Left hindlimb (tissue), 1 donor: ENCODE data around the gene BTBD2.

ENCODE experiments used
- DNase-seq: peaks from one replicate; pipeline ENCODE4 v3.0.0-alpha.2; 2018

BTBD2 gene

GRCh38 chr19:1936916-1937610 is 78.5 kb downstream of the BTBD2 start:
- no peak for DNase-seq

GRCh38 chr19:1936430-1936829 is 79.1 kb downstream of the BTBD2 start:
- no peak for DNase-seq

- DNase-seq = no peak
Measured at GRCh38 chr19:1935484-1936208, 79.9 kb downstream of the BTBD2 start.
